IMR-90 (cell line): Measurements from ENCODE around the gene ABHD17B. TPM values are rescaled to one million over a fixed set of nuclear protein-coding genes. Genes with fewer than 3 reads are reported as not detected.

ENCODE experiments used
- ATAC-seq: fragments of 200-7000 bp; cut with Tn5 transposase; 2 replicates; pipeline ENCODE4 v1.9.1; 2020; ENCODE audit warnings: low read depth, mild to moderate bottlenecking, moderate library complexity
- BruUV-seq: library from RNA; stranded (reverse); fragments of 400-500 nt; replicated peaks from 2 replicates; lab custom pipeline; 2021; lab: Mats Ljungman, UMichigan
- CTCF ChIA-PET: fragments of 300-600 bp; formaldehyde crosslinking; extraction: SDS; loops from one replicate; lab custom pipeline; 2021; ENCODE audit warnings: antibody characterized with exemption; lab: Yijun Ruan, JAX
- POLR2A ChIA-PET: fragments of 300-600 bp; sonication (Branson Sonifier 250); formaldehyde crosslinking; loops from one replicate; lab custom pipeline; 2022; ENCODE audit warnings: antibody characterized with exemption; ENCODE audit not compliant: unreplicated experiment; lab: Charles Lee
- DNase-seq: peaks from one replicate; pipeline ENCODE4 v3.0.0; 2013
- H2AFZ ChIP-seq: replicated peaks from 2 replicates; pipeline ENCODE3; 2013; ENCODE audit warnings: low read length, mild to moderate bottlenecking; ENCODE audit not compliant: poor library complexity
- H2AK5ac ChIP-seq: 2 replicates; pipeline ENCODE4 v1.6.1; 2013; ENCODE audit warnings: low read depth, low read length, inconsistent platforms
- H2AK9ac ChIP-seq: replicated peaks from 2 replicates; pipeline ENCODE3; 2013; ENCODE audit warnings: mild to moderate bottlenecking, low read depth, low read length, moderate library complexity; ENCODE audit not compliant: poor library complexity
- H2BK120ac ChIP-seq: 2 replicates; pipeline ENCODE4 v1.6.1; 2013; ENCODE audit warnings: low read depth, low read length, inconsistent platforms
- H2BK15ac ChIP-seq: 3 replicates; pipeline ENCODE4 v1.6.1; 2013; ENCODE audit warnings: low read depth, low read length, inconsistent platforms
- H2BK20ac ChIP-seq: 2 replicates; pipeline ENCODE4 v1.6.1; 2013; ENCODE audit warnings: low read depth, mild to moderate bottlenecking, inconsistent platforms, low read length, moderate library complexity
- H2BK5ac ChIP-seq: 2 replicates; pipeline ENCODE4 v1.6.1; 2013; ENCODE audit warnings: mild to moderate bottlenecking, low read depth, low read length, inconsistent platforms; ENCODE audit not compliant: poor library complexity, severe bottlenecking
- H3K14ac ChIP-seq: replicated peaks from 2 replicates; pipeline ENCODE4 v1.6.1; 2013; ENCODE audit warnings: low read depth, low read length, inconsistent platforms
- H3K18ac ChIP-seq: 2 replicates; pipeline ENCODE4 v1.6.1; 2013; ENCODE audit warnings: low read depth, low read length, control low read depth
- H3K23ac ChIP-seq: 2 replicates; pipeline ENCODE4 v1.6.1; 2013; ENCODE audit warnings: low read depth, low read length, inconsistent platforms
- H3K27ac ChIP-seq: 2 replicates; pipeline ENCODE4 v1.5.1; 2013; ENCODE audit warnings: mild to moderate bottlenecking, control low read depth, low read length; ENCODE audit not compliant: insufficient read depth
- H3K27me3 ChIP-seq: 2 replicates; pipeline ENCODE4 v1.6.1; 2013; ENCODE audit warnings: low read length; ENCODE audit not compliant: control insufficient read depth, insufficient read depth
- H3K36me3 ChIP-seq: 2 replicates; pipeline ENCODE4 v1.6.1; 2013; ENCODE audit warnings: low read length, mixed read lengths; ENCODE audit not compliant: control insufficient read depth, insufficient read depth
- H3K4ac ChIP-seq: 2 replicates; pipeline ENCODE4 v1.6.1; 2013; ENCODE audit warnings: low read depth, low read length, inconsistent platforms
- H3K4me1 ChIP-seq: 2 replicates; pipeline ENCODE4 v1.6.1; 2013; ENCODE audit warnings: low read length, mixed read lengths; ENCODE audit not compliant: control insufficient read depth, insufficient read depth
- H3K4me2 ChIP-seq: 2 replicates; pipeline ENCODE4 v1.6.1; 2013; ENCODE audit warnings: low read depth, mild to moderate bottlenecking, control low read depth, low read length, moderate library complexity
- H3K4me3 ChIP-seq: 2 replicates; pipeline ENCODE4 v1.5.1; 2013; ENCODE audit warnings: low read depth, mild to moderate bottlenecking, control low read depth, low read length, moderate library complexity; ENCODE audit not compliant: insufficient read depth
- H3K56ac ChIP-seq: 2 replicates; pipeline ENCODE4 v1.6.1; 2013; ENCODE audit warnings: low read length, inconsistent platforms; ENCODE audit not compliant: insufficient read depth; ENCODE audit errors: extremely low read depth
- H3K79me1 ChIP-seq, 2 experiments: 2 replicates each; pipeline ENCODE4 v1.6.1; 2013; ENCODE audit warnings: low read length in 2 of 2, inconsistent platforms in 1 of 2, low read depth in 1 of 2
- H3K9ac ChIP-seq: 2 replicates; pipeline ENCODE4 v1.6.1; 2013; ENCODE audit warnings: low read depth, low read length, control low read depth
- H3K9me1 ChIP-seq: 2 replicates; pipeline ENCODE4 v1.6.1; 2013; ENCODE audit warnings: low read length, inconsistent platforms; ENCODE audit not compliant: insufficient read depth
- H3K9me3 ChIP-seq: 2 replicates; pipeline ENCODE4 v1.6.1; 2013; ENCODE audit warnings: low read length; ENCODE audit not compliant: control insufficient read depth, insufficient read depth
- H4K20me1 ChIP-seq: 2 replicates; pipeline ENCODE4 v1.6.1; 2013; ENCODE audit warnings: low read length, inconsistent platforms; ENCODE audit not compliant: insufficient read depth
- H4K5ac ChIP-seq: 2 replicates; pipeline ENCODE4 v1.6.1; 2013; ENCODE audit warnings: mild to moderate bottlenecking, low read depth, low read length, control low read depth
- H4K8ac ChIP-seq, 2 experiments: 2 replicates each; pipeline ENCODE4 v1.6.1; 2013; ENCODE audit warnings: low read depth in 2 of 2, low read length in 2 of 2, control low read depth in 1 of 2, inconsistent platforms in 1 of 2
- H4K91ac ChIP-seq: 2 replicates; pipeline ENCODE4 v1.6.1; 2013; ENCODE audit warnings: low read depth, low read length, inconsistent platforms; ENCODE audit not compliant: insufficient read depth
- BHLHE40 ChIP-seq: fragments of 150-350 bp; IDR thresholded peaks from 2 replicates; pipeline ENCODE4 v1.6.1; 2016; ENCODE audit warnings: mild to moderate bottlenecking, low read depth, low read length
- CEBPB ChIP-seq: IDR thresholded peaks from 2 replicates; pipeline ENCODE4 v1.6.1; 2012; ENCODE audit warnings: low read depth, low read length, improper control_type of control experiment
- CHD1 ChIP-seq: IDR thresholded peaks from 2 replicates; pipeline ENCODE4 v1.6.1; 2012; ENCODE audit warnings: low read depth, low read length, improper control_type of control experiment
- ELK1 ChIP-seq: fragments of 150-350 bp; IDR thresholded peaks from 2 replicates; pipeline ENCODE4 v1.6.1; 2016; ENCODE audit warnings: low read depth, mild to moderate bottlenecking, low read length, moderate library complexity, borderline replicate concordance
- FOS ChIP-seq: fragments of 150-350 bp; IDR thresholded peaks from 2 replicates; pipeline ENCODE4 v1.6.1; 2016; ENCODE audit warnings: low read depth, low read length
- MAFK ChIP-seq: IDR thresholded peaks from 2 replicates; pipeline ENCODE4 v1.6.1; 2012; ENCODE audit warnings: low read depth, low read length, improper control_type of control experiment
- MAZ ChIP-seq: IDR thresholded peaks from 2 replicates; pipeline ENCODE4 v1.6.1; 2012; ENCODE audit warnings: low read depth, mild to moderate bottlenecking, low read length, improper control_type of control experiment, moderate library complexity, borderline replicate concordance
- MXI1 ChIP-seq: IDR thresholded peaks from 2 replicates; pipeline ENCODE4 v1.6.1; 2012; ENCODE audit warnings: low read depth, mild to moderate bottlenecking, low read length, moderate library complexity, borderline replicate concordance
- NFE2L2 ChIP-seq: fragments of 150-350 bp; IDR thresholded peaks from 2 replicates; pipeline ENCODE4 v1.6.1; 2016; ENCODE audit warnings: low read depth, mild to moderate bottlenecking, low read length
- POLR2A ChIP-seq: IDR thresholded peaks from 2 replicates; pipeline ENCODE4 v1.6.1; 2012; ENCODE audit warnings: mild to moderate bottlenecking, low read depth, low read length
- RAD21 ChIP-seq: IDR thresholded peaks from 2 replicates; pipeline ENCODE4 v1.6.1; 2012; ENCODE audit warnings: low read length, improper control_type of control experiment
- RCOR1 ChIP-seq: IDR thresholded peaks from 2 replicates; pipeline ENCODE4 v1.6.1; 2012; ENCODE audit warnings: mild to moderate bottlenecking, low read length, improper control_type of control experiment; ENCODE audit not compliant: insufficient replicate concordance
- RFX5 ChIP-seq: IDR thresholded peaks from 2 replicates; pipeline ENCODE4 v1.8.0; 2012; ENCODE audit warnings: low read depth, mild to moderate bottlenecking, low read length, moderate library complexity
- SMC3 ChIP-seq: fragments of 150-350 bp; IDR thresholded peaks from 2 replicates; pipeline ENCODE4 v1.6.1; 2016; ENCODE audit warnings: low read depth, mild to moderate bottlenecking, antibody characterized with exemption, low read length, moderate library complexity
- WGBS, 2 experiments: methylation state at CpG; one replicate each; pipeline versions ENCODE4 v1.1.5 to v1.1.7; 2013; ENCODE audit warnings: missing lambda C conversion rate in 2 of 2; ENCODE audit not compliant: insufficient read length in 1 of 2; ENCODE audit errors: extremely low coverage in 2 of 2; 5-methylcytosine and 5-hydroxymethylcytosine counted together
- dilution Hi-C: fragments of 300-500 bp; cut with HindIII; formaldehyde crosslinking; loops from one replicate; pipeline ENCODE4 v1.14.3; 2018; ENCODE audit warnings: low sequenced_read_pairs; ENCODE audit not compliant: unreplicated experiment
- in situ Hi-C: fragments of 300-500 bp; cut with MboI; formaldehyde crosslinking; loops from 3 replicates; pipeline ENCODE4 v1.14.3; 2019; ENCODE audit warnings: low sequenced_read_pairs, inconsistent platforms, mixed read lengths
- intact Hi-C: fragments of 100-400 bp; cut with micrococcal nuclease; formaldehyde crosslinking; loops from 2 replicates; pipeline ENCODE4 v1.10.0; 2022
- polyA plus RNA-seq, 3 experiments: library from polyadenylated mRNA; depleted of rRNA; stranded (reverse); fragments of >200 nt; gene quantifications; 2 replicates each; pipeline ENCODE4 v1.2.3, GENCODE V29; 2012; ENCODE audit warnings: low replicate concordance in 1 of 3
- total RNA-seq: library from RNA; depleted of rRNA; stranded (reverse); fragments of >200 nt; gene quantifications from 2 replicates; pipeline ENCODE4 v1.2.3, GENCODE V29; 2012
- TF ChIP-seq, protein P1 (sequence below): conservative IDR thresholded peaks from 2 replicates; pipeline ENCODE4 v1.5.1; 2012; ENCODE audit warnings: mild to moderate bottlenecking, low read depth, low read length, improper control_type of control experiment
- TF ChIP-seq, protein P2 (sequence below): fragments of 150-350 bp; IDR thresholded peaks from 2 replicates; pipeline ENCODE4 v1.6.1; 2017; ENCODE audit warnings: mild to moderate bottlenecking, antibody characterized with exemption, low read length, low read depth

The ABHD17B gene
- total and polyA plus RNA-seq, 2 of the 4 experiments (the other 2 are of a cell fraction), result 7.5 to 16.8 TPM

- Histone ChIP-seq H2AK5ac (no peak overlapping the region), H3K4me2 (no peak overlapping the region), H4K20me1 (no peaks in the 10 kb centered on the region), H3K27ac (no peak overlapping the region), H2BK15ac (no peak overlapping the region), H3K4me3 (no peak overlapping the region), H4K91ac (no peak overlapping the region), H3K18ac (no peak overlapping the region), H3K9me1 (no peaks in the 10 kb centered on the region), H3K23ac (no peak overlapping the region), H3K9me3 (no peaks in the 10 kb centered on the region), H3K9ac (no peak overlapping the region), H3K4ac (no peak overlapping the region), H2AK9ac (no peak overlapping the region), H4K8ac (no peak overlapping the region), H3K79me1 (peaks cover 11 to 14% of the 10 kb centered on the region in 2 experiments), H4K5ac (no peak overlapping the region), H3K56ac (no peak overlapping the region), H3K27me3 (no peaks in the 10 kb centered on the region), H2BK20ac (no peak overlapping the region), H3K36me3 (no peaks in the 10 kb centered on the region), H3K4me1 (peaks cover 5% of the 10 kb centered on the region; the same call in 1 of the 2 replicates), H3K14ac (no peak overlapping the region), H2BK120ac (no peak overlapping the region), H2BK5ac (no peak overlapping the region), H2AFZ (no peak overlapping the region)
- no CpG with 5 or more reads among the region's 1 CpG for WGBS, 2 experiments
- no peak for ATAC-seq
- dilution Hi-C loops, result no loop called here
- no peak for DNase-seq
- intact Hi-C loops, result loop anchor here (5.0 kb wide), 1 partner anchor 36 kb away; no protein-coding TSS in a partner anchor
- ChIA-PET CTCF (interaction anchor here (0.6 kb wide), 1 partner anchor 131 kb away, joined by 3 read pairs; no protein-coding TSS in a partner anchor), POLR2A (no interaction called here)
- no TSS peak for BruUV-seq
- TF ChIP-seq, protein P1, sequence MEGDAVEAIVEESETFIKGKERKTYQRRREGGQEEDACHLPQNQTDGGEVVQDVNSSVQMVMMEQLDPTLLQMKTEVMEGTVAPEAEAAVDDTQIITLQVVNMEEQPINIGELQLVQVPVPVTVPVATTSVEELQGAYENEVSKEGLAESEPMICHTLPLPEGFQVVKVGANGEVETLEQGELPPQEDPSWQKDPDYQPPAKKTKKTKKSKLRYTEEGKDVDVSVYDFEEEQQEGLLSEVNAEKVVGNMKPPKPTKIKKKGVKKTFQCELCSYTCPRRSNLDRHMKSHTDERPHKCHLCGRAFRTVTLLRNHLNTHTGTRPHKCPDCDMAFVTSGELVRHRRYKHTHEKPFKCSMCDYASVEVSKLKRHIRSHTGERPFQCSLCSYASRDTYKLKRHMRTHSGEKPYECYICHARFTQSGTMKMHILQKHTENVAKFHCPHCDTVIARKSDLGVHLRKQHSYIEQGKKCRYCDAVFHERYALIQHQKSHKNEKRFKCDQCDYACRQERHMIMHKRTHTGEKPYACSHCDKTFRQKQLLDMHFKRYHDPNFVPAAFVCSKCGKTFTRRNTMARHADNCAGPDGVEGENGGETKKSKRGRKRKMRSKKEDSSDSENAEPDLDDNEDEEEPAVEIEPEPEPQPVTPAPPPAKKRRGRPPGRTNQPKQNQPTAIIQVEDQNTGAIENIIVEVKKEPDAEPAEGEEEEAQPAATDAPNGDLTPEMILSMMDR, result no peak
- TF ChIP-seq RAD21 (no peak), BHLHE40 (no peak), MAFK (no peak), POLR2A (no peak), NFE2L2 (no peak), RCOR1 (no peak), ELK1 (no peak), CHD1 (no peak), MXI1 (no peak), FOS (no peak), MAZ (no peak), RFX5 (no peak), CEBPB (no peak), SMC3 (no peak)
- TF ChIP-seq, protein P2, sequence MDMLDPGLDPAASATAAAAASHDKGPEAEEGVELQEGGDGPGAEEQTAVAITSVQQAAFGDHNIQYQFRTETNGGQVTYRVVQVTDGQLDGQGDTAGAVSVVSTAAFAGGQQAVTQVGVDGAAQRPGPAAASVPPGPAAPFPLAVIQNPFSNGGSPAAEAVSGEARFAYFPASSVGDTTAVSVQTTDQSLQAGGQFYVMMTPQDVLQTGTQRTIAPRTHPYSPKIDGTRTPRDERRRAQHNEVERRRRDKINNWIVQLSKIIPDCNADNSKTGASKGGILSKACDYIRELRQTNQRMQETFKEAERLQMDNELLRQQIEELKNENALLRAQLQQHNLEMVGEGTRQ, result no peak
- in situ Hi-C loops, result no loop called here
These were observed 26.9 kb upstream of the ABHD17B start for GRCh38 chr9:71937898-71938297.
